Epidermal melanocyte (primary cell): ENCODE measurements around the gene SLC39A11.
A peak's percentile ranks its signal among the peaks of the same experiment; 100 is the strongest.

Experiments used
- DNase-seq: peaks from one replicate; pipeline ENCODE4 v3.0.0; 2011; ENCODE audit warnings: low spot score; ENCODE audit not compliant: insufficient read length

SLC39A11 gene

GRCh38 chr17:73045724-73046123, 46.8 kb downstream of the SLC39A11 start:
- no peak for DNase-seq

GRCh38 chr17:73043686-73044581, 48.6 kb downstream of the SLC39A11 start:
- no peak for DNase-seq

GRCh38 chr17:73042809-73043685, 49.4 kb downstream of the SLC39A11 start:
- no peak for DNase-seq

- DNase-seq = no peak
Observed at GRCh38 chr17:73042225-73042624, 50.3 kb downstream of the SLC39A11 start.

- no peak for DNase-seq
Observed at GRCh38 chr17:73039282-73039681, 53.2 kb downstream of the SLC39A11 start.

- DNase-seq = no peak
Observed at GRCh38 chr17:73031472-73031871, 61.0 kb downstream of the SLC39A11 start.

- no peak for DNase-seq
Observed at GRCh38 chr17:73030995-73031394, 61.5 kb downstream of the SLC39A11 start.

- no peak for DNase-seq
Observed at GRCh38 chr17:73030501-73030921, 62.0 kb downstream of the SLC39A11 start.

GRCh38 chr17:73029991-73030390, 62.5 kb downstream of the SLC39A11 start:
- no peak for DNase-seq

GRCh38 chr17:73029021-73029420, 63.5 kb downstream of the SLC39A11 start:
- no peak for DNase-seq

GRCh38 chr17:73028299-73028755, 64.2 kb downstream of the SLC39A11 start:
- DNase-seq = peak; percentile 42

- no peak for DNase-seq
Observed at GRCh38 chr17:73027130-73027741, 65.3 kb downstream of the SLC39A11 start.

- no peak for DNase-seq
Observed at GRCh38 chr17:73025041-73025560, 67.4 kb downstream of the SLC39A11 start.

- DNase-seq = no peak
Observed at GRCh38 chr17:73023759-73024158, 68.7 kb downstream of the SLC39A11 start.

GRCh38 chr17:73022694-73023093, 69.8 kb downstream of the SLC39A11 start:
- no peak for DNase-seq

GRCh38 chr17:73021771-73022170, 70.7 kb downstream of the SLC39A11 start:
- no peak for DNase-seq

GRCh38 chr17:73020110-73020509, 72.4 kb downstream of the SLC39A11 start:
- DNase-seq = no peak

GRCh38 chr17:73018599-73018998, 73.9 kb downstream of the SLC39A11 start:
- DNase-seq = no peak

- DNase-seq = no peak
Observed at GRCh38 chr17:73017658-73018057, 74.8 kb downstream of the SLC39A11 start.

GRCh38 chr17:73015722-73016276, 76.7 kb downstream of the SLC39A11 start:
- no peak for DNase-seq
